ENCODE data around the gene SPOCK2. TPM values are rescaled to one million over a fixed set of nuclear protein-coding genes. Genes with fewer than 3 reads are reported as not detected.

Gene SPOCK2
- total RNA-seq, 1 experiment from 2014 or later: 1.1 TPM

DNA sequence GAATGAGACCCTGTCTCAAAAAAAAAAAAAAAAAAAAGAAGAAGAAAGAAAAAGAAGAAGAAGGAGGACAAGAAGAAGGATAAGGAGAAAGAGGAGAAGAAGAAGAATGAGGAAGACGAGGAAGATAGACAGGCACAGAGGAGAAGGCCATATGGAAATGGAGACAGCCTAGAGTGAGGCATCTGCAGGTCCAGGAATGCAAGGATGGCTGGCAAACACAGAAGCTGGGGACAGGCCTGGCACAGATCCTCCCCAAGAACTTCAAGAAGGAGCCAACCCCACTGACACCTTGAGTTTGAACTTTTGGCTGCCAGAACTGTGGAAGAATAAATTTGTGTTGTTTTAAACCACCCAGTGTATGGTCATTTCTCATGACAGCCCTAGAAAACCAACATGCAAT, 38.9 kb downstream of the SPOCK2 start:
- Histone ChIP-seq H3K9me2 (ENCODE audit: insufficient read depth) (no peaks in the 10 kb centered on the region), H3K27me3 (ENCODE audit: insufficient read depth, low read length) (no peaks in the 10 kb centered on the region), H4K20me1 (ENCODE audit: insufficient read depth) (no peaks in the 10 kb centered on the region), H3K4me1 (ENCODE audit: control insufficient read depth in 1 of 2, insufficient read depth in 2 of 2, low read length in 2 of 2) (peaks cover 0 to 4% of the 10 kb centered on the region in 2 experiments; a peak in 1 of 4 replicates), H3K9ac (ENCODE audit: low read length) (no peak overlapping the region), H2AFZ (ENCODE audit: low read depth, low read length, poor library complexity, severe bottlenecking) (no peak overlapping the region), H3K79me2 (ENCODE audit: insufficient read depth, low read length) (no peaks in the 10 kb centered on the region), H3K36me3 (ENCODE audit: control insufficient read depth in 1 of 2, insufficient read depth in 2 of 2, low read length in 2 of 2) (no peaks in the 10 kb centered on the region), H3K4me2 (ENCODE audit: low read length) (no peak overlapping the region), H3K27ac (ENCODE audit: low read depth, low read length) (no peak overlapping the region), H3K4me3 (replicated peaks in 1 of 2; ENCODE audit: low read depth in 1 of 2, low read length in 2 of 2) (no peak overlapping the region), H3K9me3 (ENCODE audit: control insufficient read depth in 1 of 2, insufficient read depth in 1 of 2, low read depth in 1 of 2, low read length in 2 of 2) (peaks cover 0 to 6% of the 10 kb centered on the region in 2 experiments; a peak in 1 of 4 replicates)
- DNase-seq (ENCODE audit: low read depth, low spot score) (no peak), ATAC-seq (no peak)
- ChIA-PET POLR2A (no interaction called here), CTCF (interaction anchor here (1.1 to 3.3 kb wide), 13 partner anchors 8 to 289 kb away, joined by 3 to 51 read pairs (median 6); no protein-coding TSS in a partner anchor), RAD21 (ENCODE audit: low non-redundant PET in 1 of 2, low total read pairs in 2 of 2, uncharacterized antibody in 2 of 2, unreplicated experiment in 2 of 2) (interaction anchor here (1.2 to 1.6 kb wide), 2 partner anchors 94 kb away, joined by 7 to 10 read pairs; no protein-coding TSS in a partner anchor)
- BruUV-seq (replicated peaks): no TSS peak
- no peak for TF ChIP-seq ELF1 (IDR thresholded peaks at IDR 0.05; ENCODE audit: borderline replicate concordance, low read depth)
- TF ChIP-seq ATF3 (IDR thresholded peaks at IDR 0.05): no peak
- no peak for TF ChIP-seq EZH2phosphoT487 (IDR thresholded peaks at IDR 0.05; ENCODE audit: borderline replicate concordance)
- TF ChIP-seq ZNF274 (IDR thresholded peaks at IDR 0.05; ENCODE audit: low read depth, low read length): no peak
- no peak for TF ChIP-seq CBX3 (IDR thresholded peaks at IDR 0.05; ENCODE audit: low read depth)
- no peak for TF ChIP-seq SRF (IDR thresholded peaks at IDR 0.05; ENCODE audit: low read depth)
- TF ChIP-seq SIN3A (IDR thresholded peaks at IDR 0.05; ENCODE audit: low read depth): no peak
- TF ChIP-seq YY1 (IDR thresholded peaks at IDR 0.05; ENCODE audit: extremely low read depth, insufficient replicate concordance, low read depth, low read length): no peak
- no peak for TF ChIP-seq CEBPB (IDR thresholded peaks at IDR 0.05; ENCODE audit: low read depth)
- no peak for TF ChIP-seq EGR1 (IDR thresholded peaks at IDR 0.05; ENCODE audit: low read depth)
- TF ChIP-seq, protein P1, sequence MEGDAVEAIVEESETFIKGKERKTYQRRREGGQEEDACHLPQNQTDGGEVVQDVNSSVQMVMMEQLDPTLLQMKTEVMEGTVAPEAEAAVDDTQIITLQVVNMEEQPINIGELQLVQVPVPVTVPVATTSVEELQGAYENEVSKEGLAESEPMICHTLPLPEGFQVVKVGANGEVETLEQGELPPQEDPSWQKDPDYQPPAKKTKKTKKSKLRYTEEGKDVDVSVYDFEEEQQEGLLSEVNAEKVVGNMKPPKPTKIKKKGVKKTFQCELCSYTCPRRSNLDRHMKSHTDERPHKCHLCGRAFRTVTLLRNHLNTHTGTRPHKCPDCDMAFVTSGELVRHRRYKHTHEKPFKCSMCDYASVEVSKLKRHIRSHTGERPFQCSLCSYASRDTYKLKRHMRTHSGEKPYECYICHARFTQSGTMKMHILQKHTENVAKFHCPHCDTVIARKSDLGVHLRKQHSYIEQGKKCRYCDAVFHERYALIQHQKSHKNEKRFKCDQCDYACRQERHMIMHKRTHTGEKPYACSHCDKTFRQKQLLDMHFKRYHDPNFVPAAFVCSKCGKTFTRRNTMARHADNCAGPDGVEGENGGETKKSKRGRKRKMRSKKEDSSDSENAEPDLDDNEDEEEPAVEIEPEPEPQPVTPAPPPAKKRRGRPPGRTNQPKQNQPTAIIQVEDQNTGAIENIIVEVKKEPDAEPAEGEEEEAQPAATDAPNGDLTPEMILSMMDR (IDR thresholded peaks at IDR 0.05 in 2 of 3, conservative IDR thresholded peaks at IDR 0.05 in 1 of 3; ENCODE audit: borderline replicate concordance in 1 of 3, insufficient read depth in 1 of 3, low read depth in 2 of 3, low read length in 2 of 3): no peak
- no peak for TF ChIP-seq EZH2 (IDR thresholded peaks at IDR 0.05)
- no peak for TF ChIP-seq JUND (IDR thresholded peaks at IDR 0.05)
- no peak for TF ChIP-seq FOSL1 (IDR thresholded peaks at IDR 0.05; ENCODE audit: low read depth)
- TF ChIP-seq REST (IDR thresholded peaks at IDR 0.05; ENCODE audit: low read depth): no peak
- TF ChIP-seq POLR2AphosphoS5 (IDR thresholded peaks at IDR 0.05; ENCODE audit: low read depth, low read length): no peak
- intact Hi-C loops (cut with micrococcal nuclease): loop anchor here (5.0 kb wide), 3 partner anchors 132 to 737 kb away; no protein-coding TSS in a partner anchor
